ENCODE measurements around the gene MUC6. TPM values are rescaled to one million over a fixed set of nuclear protein-coding genes. Genes with fewer than 3 reads are reported as not detected.

Gene MUC6
- total RNA-seq, 5 donors from 2014 or later (not counting 1 experiment from before 2014, with no cell fraction given) = 0.09 to 0.30 (median 0.23) TPM; not detected in 2

GRCh38 chr11:1071571-1072115 lies 35.1 kb upstream of the MUC6 start:
- ChIA-PET CTCF (no interaction called here), POLR2A (no interaction called here)
- DNase-seq (no peak), ATAC-seq (replicated peaks in 1 of 4) (no peak)
- no peak overlapping the region for H3K4me3 Mint-ChIP-seq
- no peaks in the 10 kb centered on the region for H3K9me3 Mint-ChIP-seq
- H3K4me1 Mint-ChIP-seq = no peaks in the 10 kb centered on the region
- no peak overlapping the region for H3K27ac ChIP-seq (ENCODE audit: low read length)
- H3K36me3 Mint-ChIP-seq = no peaks in the 10 kb centered on the region
- H3K9me3 ChIP-seq = no peaks in the 10 kb centered on the region
- no peaks in the 10 kb centered on the region for H3K36me3 ChIP-seq (ENCODE audit: control insufficient read depth in 2 of 2, extremely low read depth in 1 of 2, insufficient read depth in 1 of 2, low read length in 1 of 2)
- H3K4me3 ChIP-seq (ENCODE audit: control insufficient read depth in 1 of 2, extremely low read depth in 1 of 2, low read length in 1 of 2) = no peak overlapping the region
- H3K27ac Mint-ChIP-seq = no peak overlapping the region
- peaks cover 0 to 50% of the 10 kb centered on the region in 2 experiments for H3K27me3 ChIP-seq (replicated peaks in 1 of 2; ENCODE audit: control insufficient read depth in 2 of 2, extremely low read depth in 1 of 2, insufficient read depth in 2 of 2, low read length in 1 of 2)
- WGBS (ENCODE audit: insufficient coverage) = 77% methylated on average over 13 of the region's 21 CpGs
- no peaks in the 10 kb centered on the region for H3K4me1 ChIP-seq (ENCODE audit: control insufficient read depth in 1 of 2, extremely low read depth in 1 of 2, insufficient read depth in 2 of 2, low read length in 2 of 2)
- H3K27me3 Mint-ChIP-seq = peaks cover 8 to 19% of the 10 kb centered on the region in 2 donors

GRCh38 chr11:1070594-1071462 lies 34.3 kb upstream of the MUC6 start:
- Mint-ChIP-seq H3K36me3 (no peaks in the 10 kb centered on the region), H3K4me1 (no peaks in the 10 kb centered on the region), H3K4me3 (no peak overlapping the region), H3K27ac (no peak overlapping the region), H3K9me3 (no peaks in the 10 kb centered on the region), H3K27me3 (peaks cover 9 to 22% of the 10 kb centered on the region in 2 donors)
- POLR2A ChIA-PET = no interaction called here
- Histone ChIP-seq H3K27me3 (replicated peaks in 1 of 2; ENCODE audit: control insufficient read depth in 2 of 2, extremely low read depth in 1 of 2, insufficient read depth in 2 of 2, low read length in 1 of 2) (peaks cover 0 to 50% of the 10 kb centered on the region in 2 experiments), H3K27ac (ENCODE audit: low read length) (no peak overlapping the region), H3K4me1 (ENCODE audit: control insufficient read depth in 1 of 2, extremely low read depth in 1 of 2, insufficient read depth in 2 of 2, low read length in 2 of 2) (no peaks in the 10 kb centered on the region), H3K4me3 (ENCODE audit: control insufficient read depth in 1 of 2, extremely low read depth in 1 of 2, low read length in 1 of 2) (no peak overlapping the region), H3K9me3 (no peaks in the 10 kb centered on the region), H3K36me3 (ENCODE audit: control insufficient read depth in 2 of 2, extremely low read depth in 1 of 2, insufficient read depth in 1 of 2, low read length in 1 of 2) (no peaks in the 10 kb centered on the region)
- ATAC-seq (replicated peaks in 1 of 4) = no peak
- DNase-seq = no peak
- 70% methylated on average over 8 of the region's 9 CpGs for WGBS (ENCODE audit: insufficient coverage)
- CTCF ChIA-PET = interaction anchor here in 1 of 2 donors (0.5 kb wide), 1 partner anchor 214 kb away, joined by 5 read pairs; no protein-coding TSS in a partner anchor

- Histone ChIP-seq H3K9me3 (no peaks in the 10 kb centered on the region), H3K36me3 (ENCODE audit: control insufficient read depth in 2 of 2, extremely low read depth in 1 of 2, insufficient read depth in 1 of 2, low read length in 1 of 2) (no peaks in the 10 kb centered on the region), H3K4me3 (ENCODE audit: control insufficient read depth in 1 of 2, extremely low read depth in 1 of 2, low read length in 1 of 2) (no peak overlapping the region), H3K4me1 (ENCODE audit: control insufficient read depth in 1 of 2, extremely low read depth in 1 of 2, insufficient read depth in 2 of 2, low read length in 2 of 2) (no peaks in the 10 kb centered on the region), H3K27me3 (replicated peaks in 1 of 2; ENCODE audit: control insufficient read depth in 2 of 2, extremely low read depth in 1 of 2, insufficient read depth in 2 of 2, low read length in 1 of 2) (peaks cover 0 to 43% of the 10 kb centered on the region in 2 experiments), H3K27ac (ENCODE audit: low read length) (no peak overlapping the region)
- Mint-ChIP-seq H3K36me3 (no peaks in the 10 kb centered on the region), H3K27me3 (peaks cover 9 to 26% of the 10 kb centered on the region in 2 donors), H3K9me3 (no peaks in the 10 kb centered on the region), H3K4me1 (no peaks in the 10 kb centered on the region), H3K4me3 (no peak overlapping the region), H3K27ac (no peak overlapping the region)
- ATAC-seq (replicated peaks in 1 of 4) (no peak), DNase-seq (no peak)
- POLR2A ChIA-PET = no interaction called here
- CTCF ChIA-PET = no interaction called here
Measured at GRCh38 chr11:1069740-1070139, 33.2 kb upstream of the MUC6 start.

- Histone ChIP-seq H3K36me3 (ENCODE audit: control insufficient read depth in 2 of 2, extremely low read depth in 1 of 2, insufficient read depth in 1 of 2, low read length in 1 of 2) (no peaks in the 10 kb centered on the region), H3K9me3 (no peaks in the 10 kb centered on the region), H3K27me3 (replicated peaks in 1 of 2; ENCODE audit: control insufficient read depth in 2 of 2, extremely low read depth in 1 of 2, insufficient read depth in 2 of 2, low read length in 1 of 2) (peaks cover 0 to 32% of the 10 kb centered on the region in 2 experiments), H3K4me1 (ENCODE audit: control insufficient read depth in 1 of 2, extremely low read depth in 1 of 2, insufficient read depth in 2 of 2, low read length in 2 of 2) (no peaks in the 10 kb centered on the region), H3K4me3 (ENCODE audit: control insufficient read depth in 1 of 2, extremely low read depth in 1 of 2, low read length in 1 of 2) (no peak overlapping the region), H3K27ac (ENCODE audit: low read length) (no peak overlapping the region)
- no CpG with 5 or more reads among the region's 8 CpGs for WGBS (ENCODE audit: insufficient coverage)
- POLR2A ChIA-PET = no interaction called here
- Mint-ChIP-seq H3K36me3 (no peaks in the 10 kb centered on the region), H3K27ac (no peak overlapping the region), H3K27me3 (peaks cover 11 to 29% of the 10 kb centered on the region in 2 donors), H3K9me3 (no peaks in the 10 kb centered on the region), H3K4me3 (no peak overlapping the region), H3K4me1 (peaks cover 7% of the 10 kb centered on the region in 3 donors)
- CTCF ChIA-PET = no interaction called here
- ATAC-seq (replicated peaks in 1 of 4) (no peak), DNase-seq (no peak)
Measured at GRCh38 chr11:1067812-1068496, 31.4 kb upstream of the MUC6 start.

GRCh38 chr11:1064167-1064566 lies 27.6 kb upstream of the MUC6 start:
- ATAC-seq (replicated peaks in 1 of 4) = no peak

GRCh38 chr11:1062075-1062820 lies 25.7 kb upstream of the MUC6 start:
- peak in 1 of 35 experiments; percentile 17 for DNase-seq
- H3K4me3 ChIP-seq (ENCODE audit: control insufficient read depth in 1 of 2, extremely low read depth in 1 of 2, low read length in 1 of 2) = no peak overlapping the region
- 100% methylated on average over 1 of the region's 9 CpGs for WGBS (ENCODE audit: insufficient coverage)
- Mint-ChIP-seq H3K4me1 (peaks cover 12 to 16% (median 12%) of the 10 kb centered on the region in 3 donors), H3K9me3 (peaks cover 0 to 5% (median 4%) of the 10 kb centered on the region in 3 donors), H3K4me3 (no peak overlapping the region), H3K27me3 (peaks cover 20 to 33% of the 10 kb centered on the region in 2 donors), H3K36me3 (no peaks in the 10 kb centered on the region), H3K27ac (no peak overlapping the region)
- ChIA-PET POLR2A (no interaction called here), CTCF (no interaction called here)
- no peak for ATAC-seq (replicated peaks in 1 of 4)
- H3K27ac ChIP-seq (ENCODE audit: low read length) = no peak overlapping the region
- no peaks in the 10 kb centered on the region for H3K9me3 ChIP-seq
- H3K36me3 ChIP-seq (ENCODE audit: control insufficient read depth in 2 of 2, extremely low read depth in 1 of 2, insufficient read depth in 1 of 2, low read length in 1 of 2) = no peaks in the 10 kb centered on the region
- H3K27me3 ChIP-seq (replicated peaks in 1 of 2; ENCODE audit: control insufficient read depth in 2 of 2, extremely low read depth in 1 of 2, insufficient read depth in 2 of 2, low read length in 1 of 2) = peaks cover 0 to 41% of the 10 kb centered on the region in 2 experiments
- H3K4me1 ChIP-seq (ENCODE audit: control insufficient read depth in 1 of 2, extremely low read depth in 1 of 2, insufficient read depth in 2 of 2, low read length in 2 of 2) = no peaks in the 10 kb centered on the region

More at GRCh38 chr11:1064167-1064566, 27.6 kb upstream of the MUC6 start:
- DNase-seq = no peak
- no peak overlapping the region for H3K27ac ChIP-seq (ENCODE audit: low read length)
- no peaks in the 10 kb centered on the region for H3K4me1 ChIP-seq (ENCODE audit: control insufficient read depth in 1 of 2, extremely low read depth in 1 of 2, insufficient read depth in 2 of 2, low read length in 2 of 2)
- H3K36me3 ChIP-seq (ENCODE audit: control insufficient read depth in 2 of 2, extremely low read depth in 1 of 2, insufficient read depth in 1 of 2, low read length in 1 of 2) = no peaks in the 10 kb centered on the region
- H3K27me3 ChIP-seq (replicated peaks in 1 of 2; ENCODE audit: control insufficient read depth in 2 of 2, extremely low read depth in 1 of 2, insufficient read depth in 2 of 2, low read length in 1 of 2) = peaks cover 0 to 30% of the 10 kb centered on the region in 2 experiments
- peaks cover 0 to 5% (median 4%) of the 10 kb centered on the region in 3 donors for H3K9me3 Mint-ChIP-seq
- H3K4me1 Mint-ChIP-seq = peaks cover 12 to 16% (median 12%) of the 10 kb centered on the region in 3 donors
- no peak overlapping the region for H3K27ac Mint-ChIP-seq
- H3K27me3 Mint-ChIP-seq = peaks cover 20 to 24% of the 10 kb centered on the region in 2 donors
- CTCF ChIA-PET = no interaction called here
- 55% methylated on average over 2 of the region's 3 CpGs for WGBS (ENCODE audit: insufficient coverage)
- no peaks in the 10 kb centered on the region for H3K9me3 ChIP-seq
- no peaks in the 10 kb centered on the region for H3K36me3 Mint-ChIP-seq
- POLR2A ChIA-PET = no interaction called here
- H3K4me3 ChIP-seq (ENCODE audit: control insufficient read depth in 1 of 2, extremely low read depth in 1 of 2, low read length in 1 of 2) = no peak overlapping the region
- no peak overlapping the region for H3K4me3 Mint-ChIP-seq
